A172 (cell line): ENCODE data around the gene KCNQ1OT1. TPM values are rescaled to one million over a fixed set of nuclear protein-coding genes. Genes with fewer than 3 reads are reported as not detected.

Experiments used
- DNase-seq: peaks from one replicate; pipeline ENCODE4 v3.0.0-alpha.2; 2015; ENCODE audit warnings: low spot score
- total RNA-seq: library from RNA; depleted of rRNA; stranded (reverse); fragments of >200 nt; shearing (Covaris generic); gene quantifications from 2 replicates; pipeline ENCODE4 v1.2.3, GENCODE V29; 2014

The KCNQ1OT1 gene
- total RNA-seq, 1 experiment from 2014 or later: 1.1 TPM

DNA sequence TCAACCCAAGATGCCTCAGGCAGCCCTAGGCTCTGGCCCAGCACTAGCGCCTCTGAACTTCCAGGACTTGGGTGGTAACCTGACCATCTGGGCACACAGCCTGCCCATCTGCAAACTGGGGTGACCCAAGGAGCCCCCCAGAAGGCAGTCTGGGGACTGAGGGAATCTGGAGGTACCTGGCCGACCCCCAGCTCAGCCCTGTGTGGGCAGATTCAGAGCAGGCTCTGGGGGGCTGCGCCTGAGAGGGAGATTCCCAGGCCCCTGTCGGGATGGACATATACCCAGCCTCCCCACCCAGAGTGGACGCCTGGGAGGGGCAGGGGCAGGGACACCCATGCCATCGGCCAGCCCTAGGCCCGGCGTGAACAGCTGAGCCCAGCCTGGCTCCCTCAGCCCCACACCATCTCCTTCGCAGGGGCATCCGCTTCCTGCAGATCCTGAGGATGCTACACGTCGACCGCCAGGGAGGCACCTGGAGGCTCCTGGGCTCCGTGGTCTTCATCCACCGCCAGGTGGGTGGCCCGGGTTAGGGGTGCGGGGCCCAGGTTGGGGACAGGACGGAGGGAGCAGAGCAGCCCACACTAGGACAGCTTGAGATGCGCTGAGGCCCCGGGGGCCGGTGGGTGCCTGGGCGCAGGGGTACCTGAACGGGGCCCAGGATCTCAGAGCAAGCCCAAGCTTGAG, 128.1 kb downstream of the KCNQ1OT1 start:
- no peak for DNase-seq

GRCh38 chr11:2570841-2571597, 128.8 kb downstream of the KCNQ1OT1 start:
- no peak for DNase-seq

DNA sequence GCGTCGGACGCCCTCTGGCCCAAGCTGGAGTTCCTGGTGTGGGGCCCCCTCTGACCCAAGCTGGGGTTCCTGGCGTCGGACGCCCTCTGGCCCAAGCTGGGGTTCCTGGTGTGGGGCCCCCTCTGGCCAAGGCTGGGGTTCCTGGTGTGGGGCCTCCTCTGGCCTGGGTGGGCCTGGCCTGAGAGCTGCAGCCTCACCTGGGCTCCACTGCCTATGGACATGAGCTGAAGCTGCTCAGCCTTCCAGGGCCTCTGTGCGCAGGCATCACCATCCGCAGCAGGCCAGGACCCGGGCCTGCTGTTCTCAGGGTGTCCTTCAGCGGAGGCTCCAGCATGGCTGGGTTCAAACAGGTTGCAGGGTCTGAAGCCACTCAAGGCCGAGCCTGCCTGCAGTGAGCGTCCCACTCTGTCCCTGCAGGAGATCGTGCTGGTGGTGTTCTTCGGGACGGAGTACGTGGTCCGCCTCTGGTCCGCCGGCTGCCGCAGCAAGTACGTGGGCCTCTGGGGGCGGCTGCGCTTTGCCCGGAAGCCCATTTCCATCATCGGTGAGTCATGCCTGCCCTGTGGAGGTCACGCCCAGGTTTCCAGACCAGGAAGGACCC, 129.5 kb downstream of the KCNQ1OT1 start:
- no peak for DNase-seq

- DNase-seq: no peak
Observed at GRCh38 chr11:2569731-2570210, 130.0 kb downstream of the KCNQ1OT1 start.

- no peak for DNase-seq
Observed at GRCh38 chr11:2569321-2569721, 130.5 kb downstream of the KCNQ1OT1 start.

DNA sequence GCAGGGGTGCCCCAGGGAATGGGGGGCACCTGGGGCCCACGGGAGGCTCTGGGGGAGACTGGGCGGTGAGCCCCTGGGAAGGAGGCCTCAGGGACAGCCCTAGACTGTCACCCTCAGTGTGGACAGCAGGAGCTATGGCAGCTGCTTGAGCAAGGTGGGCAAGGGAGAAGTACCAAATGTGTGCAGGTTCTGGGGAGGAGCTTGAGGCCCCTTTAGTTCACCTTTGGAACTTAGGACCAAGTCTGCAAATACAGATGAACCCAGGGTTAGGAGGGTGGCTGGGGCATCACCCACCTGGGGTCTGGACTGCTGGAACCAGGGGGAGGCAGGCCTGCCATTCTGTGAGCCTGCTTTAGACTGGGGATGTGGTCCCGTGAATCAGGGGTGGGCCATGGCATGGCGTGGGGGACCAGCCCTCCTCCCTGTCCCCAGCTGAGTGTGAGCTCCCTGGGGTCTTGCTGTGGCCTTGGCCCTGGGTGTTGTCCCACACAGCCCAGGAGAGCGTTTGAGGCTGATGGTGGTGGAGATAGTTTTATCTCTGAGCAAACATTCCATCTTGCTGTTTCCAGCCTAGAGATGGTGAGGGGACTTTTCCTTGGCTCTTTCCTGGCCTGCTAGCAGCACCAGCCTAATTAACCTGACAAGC, 132.6 kb downstream of the KCNQ1OT1 start:
- DNase-seq: no peak

DNA sequence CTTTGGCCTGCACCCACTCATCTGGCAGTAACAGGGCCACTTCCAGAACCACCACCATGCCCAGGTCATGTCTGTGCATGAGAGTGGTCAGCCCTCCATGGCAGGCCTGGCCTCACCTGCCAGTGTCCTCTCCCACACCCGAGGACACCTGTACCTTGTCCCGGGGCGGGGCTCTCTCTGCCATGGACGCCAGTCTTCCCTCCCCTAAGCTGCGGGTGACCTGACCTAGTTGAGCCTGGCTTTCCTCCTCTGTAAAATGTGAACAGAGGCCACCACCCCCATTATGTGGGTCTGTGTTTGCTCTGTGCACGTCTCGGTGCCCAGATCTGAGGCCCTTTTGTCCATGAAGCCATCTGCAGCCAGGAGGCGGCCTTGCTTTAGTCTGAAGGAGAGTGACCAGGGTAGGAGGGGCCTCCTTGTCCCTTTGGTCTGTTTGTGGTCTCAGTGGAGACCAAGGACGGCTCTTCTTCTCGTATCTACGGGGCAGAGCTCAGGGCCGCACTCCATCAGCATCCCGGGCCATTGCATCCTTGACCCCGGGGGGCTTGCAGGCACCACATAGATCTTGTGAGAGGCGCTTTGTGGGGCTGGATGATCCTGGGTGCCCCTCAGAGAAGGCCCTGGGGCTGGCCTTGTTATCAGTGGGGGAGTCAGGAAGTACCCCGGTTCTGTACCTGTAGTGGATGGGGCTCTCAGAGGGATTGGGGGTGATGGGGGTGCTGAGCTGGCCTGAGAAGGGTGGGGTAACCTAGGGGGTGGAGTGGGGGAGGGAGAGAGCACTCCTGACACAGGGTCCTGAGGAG, 133.4 kb downstream of the KCNQ1OT1 start:
- DNase-seq: no peak

DNA sequence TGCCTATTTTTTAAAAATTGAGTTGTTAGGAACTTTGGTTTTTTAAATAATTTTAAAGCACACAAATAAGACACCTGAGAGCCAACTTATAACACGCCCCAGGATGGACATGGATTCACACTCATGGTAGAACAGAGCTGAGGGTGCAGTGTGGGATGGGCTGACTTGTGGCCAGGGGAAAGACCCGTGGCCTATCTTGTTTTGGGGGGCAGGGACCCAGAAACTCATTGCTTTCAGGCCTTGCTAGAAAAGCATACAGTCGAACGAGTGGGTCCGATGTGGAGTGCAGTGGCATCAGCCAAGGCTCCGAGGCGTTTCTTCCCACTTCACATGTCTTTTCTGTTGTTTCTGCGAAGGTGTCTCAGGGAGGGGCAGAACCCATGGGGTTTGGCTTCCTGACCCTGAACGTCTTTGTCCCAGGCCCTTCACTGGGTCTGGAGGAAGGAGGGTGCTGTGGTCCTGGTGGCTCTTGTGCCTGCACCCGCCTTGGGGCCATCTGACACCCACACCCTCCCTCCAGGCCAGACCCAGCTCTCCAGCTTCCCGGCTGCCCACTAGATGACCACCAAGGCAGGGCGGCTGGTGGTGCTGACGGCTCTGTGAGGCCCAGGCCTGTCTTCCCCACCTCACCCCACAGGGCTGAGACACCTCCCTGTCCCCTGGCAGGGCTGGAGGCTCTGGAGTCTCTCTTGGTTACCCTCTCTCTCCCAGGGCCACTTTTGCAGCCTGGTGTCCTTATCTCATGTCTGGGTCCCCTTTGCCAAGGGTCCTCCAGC, 134.2 kb downstream of the KCNQ1OT1 start:
- DNase-seq: no peak

DNA sequence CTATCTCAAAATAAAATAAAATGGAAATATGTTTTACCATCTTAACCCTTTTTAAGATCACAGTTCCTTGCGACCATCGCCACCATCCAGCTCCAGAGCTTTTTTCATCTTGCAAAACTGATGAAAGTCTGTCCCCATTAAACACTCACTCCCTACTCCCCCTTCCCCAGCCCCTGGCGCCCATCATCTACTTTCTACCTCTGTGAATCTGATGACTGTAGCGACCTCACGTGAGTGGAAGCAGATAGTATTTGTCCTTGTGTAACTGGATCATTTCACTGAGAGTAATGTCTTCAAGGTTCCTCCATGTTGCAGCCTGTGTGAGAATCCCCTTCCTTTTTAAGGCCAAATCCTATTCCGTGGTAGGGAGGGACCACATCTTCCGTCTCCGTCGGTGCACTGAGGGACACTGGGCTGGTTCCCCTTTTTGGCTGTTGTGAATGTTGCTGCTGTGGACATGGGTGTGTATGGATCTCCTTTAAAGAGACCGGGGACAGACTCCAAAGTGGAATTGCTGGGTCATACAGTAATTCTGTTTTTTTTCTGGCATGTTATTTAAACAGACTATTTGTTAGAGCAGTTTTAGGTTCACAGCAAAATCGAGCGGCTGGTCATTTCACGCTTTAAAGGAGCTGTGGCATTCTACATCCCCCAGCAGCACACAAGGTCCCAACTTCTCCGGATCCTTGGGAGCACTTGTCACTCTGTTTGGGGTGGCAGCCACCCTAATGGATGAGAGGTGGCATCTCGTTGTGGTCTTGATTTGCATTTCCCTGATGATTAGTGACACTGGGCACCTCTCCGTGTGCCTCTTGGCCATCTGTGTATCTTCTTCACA, 135.0 kb downstream of the KCNQ1OT1 start:
- no peak for DNase-seq

DNA sequence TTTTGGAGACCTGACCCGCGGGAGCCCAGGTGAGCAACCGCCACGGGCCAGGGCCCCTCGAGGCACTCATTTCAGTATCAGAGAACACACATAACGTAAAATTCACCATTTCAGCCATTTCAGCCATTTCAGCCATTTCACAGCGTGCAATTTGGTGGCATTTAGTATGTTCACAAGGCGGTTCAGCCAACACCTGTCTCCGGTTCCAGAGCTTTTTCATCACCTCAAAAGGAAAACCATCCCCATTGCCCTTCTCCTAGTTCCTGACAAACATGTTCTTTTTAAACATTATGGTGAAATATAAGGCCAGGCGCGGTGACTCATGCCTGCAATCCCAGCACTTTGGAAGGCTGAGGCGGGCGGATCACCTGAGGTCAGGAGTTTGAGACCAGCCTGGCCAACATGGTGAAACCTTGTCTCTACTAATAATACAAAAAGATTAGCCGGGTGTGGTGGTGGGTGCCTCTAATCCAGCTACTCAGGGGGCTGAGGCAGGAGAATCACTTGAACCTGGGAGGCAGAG, 135.7 kb downstream of the KCNQ1OT1 start:
- DNase-seq: no peak

DNA sequence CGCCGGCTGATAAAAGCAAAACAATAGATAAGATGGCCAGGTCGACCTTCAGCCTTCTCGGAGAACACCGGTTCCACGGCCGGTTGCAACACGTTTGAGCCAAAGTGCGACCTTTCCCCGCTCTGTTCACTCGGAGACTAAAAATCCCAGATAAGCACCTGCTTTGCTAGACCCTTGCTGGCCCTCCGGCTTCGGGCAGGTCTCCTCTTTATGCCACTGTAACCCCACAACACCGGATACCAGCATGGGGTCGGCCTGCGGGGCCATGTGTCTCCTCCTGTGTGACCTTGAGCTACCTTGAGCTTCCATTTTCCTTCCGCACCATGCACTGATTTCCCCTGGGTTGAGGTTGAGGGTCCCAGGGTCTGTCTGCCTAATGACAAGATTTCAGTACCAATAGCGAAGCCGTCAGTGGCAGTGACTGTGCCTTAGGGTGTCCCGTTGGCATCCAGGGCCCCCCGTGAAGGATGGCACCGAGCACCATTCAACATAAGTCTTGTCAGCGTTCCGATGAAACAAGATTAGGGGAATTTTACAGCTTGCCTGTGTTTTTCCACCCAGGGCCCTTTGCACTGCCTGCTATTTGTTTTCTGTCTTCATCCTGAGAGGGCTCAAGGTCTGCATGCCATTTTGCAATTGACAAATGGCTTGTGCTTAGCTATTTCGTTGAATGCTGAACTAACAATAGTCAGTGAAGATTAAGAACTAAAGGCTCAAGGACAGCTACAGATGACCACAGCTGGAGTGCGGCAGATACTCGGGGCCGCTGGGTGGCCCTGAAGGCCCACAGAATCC, 136.4 kb downstream of the KCNQ1OT1 start:
- no peak for DNase-seq

GRCh38 chr11:2562890-2563212, 136.9 kb downstream of the KCNQ1OT1 start:
- DNase-seq: no peak

- no peak for DNase-seq
Observed at GRCh38 chr11:2561696-2562581, 137.9 kb downstream of the KCNQ1OT1 start.

GRCh38 chr11:2559527-2560311, 140.1 kb downstream of the KCNQ1OT1 start:
- no peak for DNase-seq

DNA sequence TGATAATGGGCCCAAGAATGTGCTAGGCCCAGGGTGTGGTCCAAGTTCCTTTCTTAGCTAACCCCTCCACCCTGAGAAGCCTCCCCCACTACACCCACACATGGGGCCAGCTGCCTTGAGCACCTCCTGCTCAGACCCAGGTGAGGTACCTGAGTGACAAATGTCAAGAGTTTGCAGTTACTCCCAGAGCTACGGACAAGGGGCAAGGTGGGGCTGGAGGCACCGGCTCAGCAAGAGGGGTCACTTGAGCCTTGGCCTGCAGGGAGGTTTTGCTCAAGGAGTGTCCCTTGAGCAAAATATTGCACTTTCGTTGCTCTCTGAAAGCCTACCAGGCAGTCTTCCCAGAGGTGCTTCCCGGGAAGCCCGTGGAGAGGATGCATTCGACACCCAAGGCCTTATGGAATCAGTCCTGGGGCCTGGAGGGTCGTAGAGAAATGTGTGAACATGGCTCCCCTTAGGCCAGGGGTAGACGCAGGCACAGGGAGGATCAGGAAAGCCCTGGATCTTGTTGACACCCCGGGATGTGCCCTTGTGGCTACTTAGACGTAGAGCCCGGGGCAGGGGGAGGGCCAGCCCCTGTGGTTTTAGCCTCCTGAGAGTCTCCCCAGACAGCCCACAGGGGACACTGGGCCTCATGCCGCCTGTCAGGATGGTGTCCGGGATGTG, 140.8 kb downstream of the KCNQ1OT1 start:
- DNase-seq: no peak

DNA sequence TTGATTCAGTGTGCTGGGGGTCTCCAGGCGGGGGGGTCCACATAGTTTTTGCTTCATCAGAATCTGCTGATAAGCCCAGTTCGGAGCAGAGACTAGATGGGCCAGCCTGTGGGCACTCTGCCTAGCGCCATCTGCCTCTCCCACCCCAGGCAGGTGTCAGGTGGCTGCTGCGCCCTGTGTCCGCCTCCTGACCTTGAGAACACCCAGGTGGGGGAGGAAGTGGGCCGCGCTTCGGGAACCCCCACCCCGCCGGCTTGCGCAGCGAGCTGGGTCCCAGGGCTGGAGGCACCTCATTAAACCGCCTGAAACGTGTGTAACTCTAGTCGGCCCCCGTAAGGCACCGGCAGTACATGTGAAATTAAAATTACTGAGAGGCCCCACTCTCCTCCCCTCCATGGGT, 141.4 kb downstream of the KCNQ1OT1 start:
- no peak for DNase-seq
